ENCODE results near the gene RAC3. TPM values are rescaled to one million over a fixed set of nuclear protein-coding genes. Genes with fewer than 3 reads are reported as not detected.

RAC3 gene
- total RNA-seq, 1 experiment from 2014 or later = 84.8 TPM

- H2BK5ac ChIP-seq (ENCODE audit: insufficient read length, low read length) = no peak overlapping the region
- no peak overlapping the region for H3T11ph ChIP-seq (ENCODE audit: low read length)
- no peak overlapping the region for H3K4me3 Mint-ChIP-seq
These were observed 12.0 kb downstream of the RAC3 start for GRCh38 chr17:82043507-82043906.

More at GRCh38 chr17:82043507-82043906, 12.0 kb downstream of the RAC3 start:
- no peak overlapping the region for H4K5ac ChIP-seq (ENCODE audit: insufficient read length, low read depth, low read length)
- no peak overlapping the region for H2BK120ac ChIP-seq (ENCODE audit: low read depth, low read length, poor library complexity, severe bottlenecking)
- no peak overlapping the region for H2AFZ ChIP-seq (ENCODE audit: low read length)
- H3K9me3 ChIP-seq (ENCODE audit: control insufficient read depth, low read depth, low read length) = no peaks in the 10 kb centered on the region
- H3K4me1 Mint-ChIP-seq = peaks cover 20 to 24% of the 10 kb centered on the region in 2 experiments
- no peak overlapping the region for H3K4ac ChIP-seq (ENCODE audit: low read depth, low read length)
- no peak overlapping the region for H3K27ac ChIP-seq (ENCODE audit: insufficient read length, low read depth, low read length)
- no peaks in the 10 kb centered on the region for H3K79me1 ChIP-seq (ENCODE audit: insufficient read depth, low read depth, low read length, poor library complexity, severe bottlenecking)
- no peak overlapping the region for H4K91ac ChIP-seq (ENCODE audit: insufficient read length, low read depth, low read length)
- H2AK5ac ChIP-seq (ENCODE audit: insufficient read length, low read length) = no peak overlapping the region
- H3K56ac ChIP-seq (ENCODE audit: insufficient read length, low read depth, low read length) = no peak overlapping the region
- no peaks in the 10 kb centered on the region for H4K20me1 ChIP-seq (ENCODE audit: control insufficient read depth, insufficient read depth, insufficient read length)
- H3K4me1 ChIP-seq (ENCODE audit: insufficient read depth, low read length) = no peaks in the 10 kb centered on the region; the same call in 1 of the 2 replicates
- no peaks in the 10 kb centered on the region for H3K79me2 ChIP-seq (ENCODE audit: insufficient read depth, low read length)
- no peaks in the 10 kb centered on the region for H3K27me3 ChIP-seq (ENCODE audit: insufficient read depth, low read length)
- no peak overlapping the region for H3K4me2 ChIP-seq (ENCODE audit: insufficient read depth, insufficient read length, low read length)
- TF ChIP-seq CTCF (conservative IDR thresholded peaks at IDR 0.05) = no peak
- H4K8ac ChIP-seq (replicated peaks; ENCODE audit: insufficient read length, low read depth, low read length) = no peak overlapping the region
- peaks cover 10% of the 10 kb centered on the region for H3K27me3 Mint-ChIP-seq (ENCODE audit: low read depth)
- no peak overlapping the region for H3K9ac ChIP-seq (ENCODE audit: extremely low read depth, insufficient read length, low read length)
- no peak overlapping the region for H2BK15ac ChIP-seq (ENCODE audit: low read depth, low read length)
- H3K36me3 Mint-ChIP-seq (ENCODE audit: insufficient read depth in 1 of 3, low read depth in 3 of 3) = peaks cover 6 to 18% (median 12%) of the 10 kb centered on the region in 3 experiments; a peak in 6 of 7 replicates
- H3K9me3 Mint-ChIP-seq = no peaks in the 10 kb centered on the region; a peak in 2 of 5 replicates
- no peak overlapping the region for H2BK20ac ChIP-seq (ENCODE audit: low read depth, low read length, poor library complexity, severe bottlenecking)
- H3K14ac ChIP-seq (ENCODE audit: insufficient read depth, low read length) = no peak overlapping the region
- no peak overlapping the region for H2BK12ac ChIP-seq (ENCODE audit: insufficient read length, low read depth, low read length)
- H3K23me2 ChIP-seq (ENCODE audit: insufficient read length, low read depth, low read length, poor library complexity, severe bottlenecking) = no peaks in the 10 kb centered on the region
- H3K27ac Mint-ChIP-seq = no peak overlapping the region
- H3K18ac ChIP-seq (ENCODE audit: insufficient read length, low read depth, low read length) = no peak overlapping the region
- H3K23ac ChIP-seq (ENCODE audit: insufficient read length, low read depth, low read length) = no peak overlapping the region
- peak; percentile 77 for DNase-seq
- WGBS (ENCODE audit: extremely low coverage, insufficient read length, low lambda C conversion rate) = no CpG with 5 or more reads among the region's 16 CpGs

Data from H9 (cell line).